Liver (tissue), 9 donors: ENCODE measurements around the gene KLK10. TPM values are rescaled to one million over a fixed set of nuclear protein-coding genes. Genes with fewer than 3 reads are reported as not detected.

Experiments
- DNase-seq: peaks from one replicate; pipeline ENCODE4 v3.0.0-alpha.2; 2017; ENCODE audit warnings: low spot score
- H3K27ac ChIP-seq, 2 donors: one replicate each; pipeline ENCODE4 v1.7.0; 2013; ENCODE audit warnings: inconsistent platforms in 2 of 2, low read length in 2 of 2, control low read depth in 1 of 2, low read depth in 1 of 2, mild to moderate bottlenecking in 1 of 2
- H3K27me3 ChIP-seq, 4 donors: one replicate each; pipeline versions ENCODE4 v1.6.1 to v1.7.0; 2013; ENCODE audit warnings: low read length in 3 of 4, inconsistent platforms in 1 of 4, mild to moderate bottlenecking in 1 of 4, moderate library complexity in 1 of 4; ENCODE audit not compliant: control insufficient read depth in 4 of 4, insufficient read depth in 4 of 4
- H3K36me3 ChIP-seq, 4 donors: one replicate each; pipeline versions ENCODE4 v1.6.1 to v1.7.0; 2013; ENCODE audit warnings: low read length in 3 of 4, mild to moderate bottlenecking in 3 of 4, low read depth in 1 of 4, moderate library complexity in 1 of 4; ENCODE audit not compliant: control insufficient read depth in 4 of 4, insufficient read depth in 3 of 4
- H3K4me1 ChIP-seq, 4 donors: one replicate each; pipeline versions ENCODE4 v1.6.1 to v1.7.0; 2013; ENCODE audit warnings: low read length in 3 of 4, mild to moderate bottlenecking in 3 of 4, moderate library complexity in 1 of 4; ENCODE audit not compliant: control insufficient read depth in 4 of 4, insufficient read depth in 4 of 4
- H3K4me3 ChIP-seq, 3 donors: one replicate each; pipeline versions ENCODE4 v1.6.1 to v1.7.0; 2013; ENCODE audit warnings: low read length in 3 of 3, control low read depth in 1 of 3, low read depth in 1 of 3, mild to moderate bottlenecking in 1 of 3
- H3K9ac ChIP-seq, 2 donors: one replicate each; pipeline ENCODE4 v1.7.0; 2013; ENCODE audit warnings: low read length in 2 of 2, mild to moderate bottlenecking in 2 of 2, moderate library complexity in 2 of 2, control low read depth in 1 of 2, low read depth in 1 of 2
- H3K9me3 ChIP-seq, 4 donors: one replicate each; pipeline versions ENCODE4 v1.6.1 to v1.7.0; 2013; ENCODE audit warnings: low read length in 3 of 4; ENCODE audit not compliant: control insufficient read depth in 4 of 4
- EGR1 ChIP-seq, 2 donors: IDR thresholded peaks; 2 replicates each; pipeline ENCODE4 v1.6.1; 2016 to 2018; ENCODE audit warnings: antibody characterized with exemption in 2 of 2, low read depth in 2 of 2
- FOXA1 ChIP-seq: IDR thresholded peaks from 2 replicates; pipeline ENCODE4 v1.6.1; 2016; ENCODE audit warnings: antibody characterized with exemption
- FOXA2 ChIP-seq: IDR thresholded peaks from 2 replicates; pipeline ENCODE4 v1.6.1; 2016; ENCODE audit warnings: antibody characterized with exemption
- GABPA ChIP-seq, 2 donors: IDR thresholded peaks in 1 of 2; conservative IDR thresholded peaks in 1 of 2; 2 replicates each; pipeline ENCODE4 v1.6.1; 2016; ENCODE audit warnings: antibody characterized with exemption in 2 of 2, mild to moderate bottlenecking in 1 of 2, moderate library complexity in 1 of 2
- HNF4A ChIP-seq, 2 donors: conservative IDR thresholded peaks; 2 replicates each; pipeline ENCODE4 v1.6.1; 2016; ENCODE audit warnings: antibody characterized with exemption in 2 of 2, mild to moderate bottlenecking in 2 of 2
- HNF4G ChIP-seq: IDR thresholded peaks from 2 replicates; pipeline ENCODE4 v1.6.1; 2016; ENCODE audit warnings: antibody characterized with exemption
- JUND ChIP-seq, 2 donors: IDR thresholded peaks; 2 replicates each; pipeline ENCODE4 v1.6.1; 2016; ENCODE audit warnings: antibody characterized with exemption in 2 of 2
- NR2F2 ChIP-seq: IDR thresholded peaks from 2 replicates; pipeline ENCODE4 v1.6.1; 2016; ENCODE audit warnings: antibody characterized with exemption
- RAD21 ChIP-seq, 2 donors: IDR thresholded peaks; 2 replicates each; pipeline ENCODE4 v1.6.1; 2016; ENCODE audit warnings: antibody characterized with exemption in 2 of 2, mild to moderate bottlenecking in 2 of 2
- RXRA ChIP-seq, 2 donors: IDR thresholded peaks; 2 replicates each; pipeline ENCODE4 v1.6.1; 2017 to 2018; ENCODE audit warnings: antibody characterized with exemption in 2 of 2, mild to moderate bottlenecking in 1 of 2
- SP1 ChIP-seq: IDR thresholded peaks from 2 replicates; pipeline ENCODE4 v1.6.1; 2018; ENCODE audit warnings: antibody characterized with exemption, mild to moderate bottlenecking
- TAF1 ChIP-seq: conservative IDR thresholded peaks from 2 replicates; pipeline ENCODE4 v1.6.1; 2016; ENCODE audit warnings: antibody characterized with exemption, mild to moderate bottlenecking
- YY1 ChIP-seq: IDR thresholded peaks from 2 replicates; pipeline ENCODE4 v1.6.1; 2016; ENCODE audit warnings: antibody characterized with exemption, mild to moderate bottlenecking
- WGBS: extraction: QIAGEN DNeasy Blood & Tissue Kit; methylation state at CpG from one replicate; pipeline ENCODE4 v1.1.7; 2013; 5-methylcytosine and 5-hydroxymethylcytosine counted together
- polyA plus RNA-seq, 2 donors: library from polyadenylated mRNA; stranded (reverse) in 1 of 2; unstranded in 1 of 2; fragments of 200-250 nt in 1 of 2; fragments of >200 nt in 1 of 2; fragmentation: Nextera tagmentation in 1 of 2; extraction: Ambion mirVana in 1 of 2; gene quantifications; one replicate each; pipeline versions ENCODE4 v1.2.1 to v1.2.3, GENCODE V29; 2013 to 2015
- total RNA-seq, 2 donors: library from RNA; depleted of rRNA; stranded (reverse); fragments of >200 nt; gene quantifications; one replicate each; pipeline ENCODE4 v1.2.3, GENCODE V29; 2014
- TF ChIP-seq, protein P1 (sequence below): IDR thresholded peaks from 2 replicates; pipeline ENCODE4 v1.6.1; 2016; ENCODE audit warnings: antibody characterized with exemption, mild to moderate bottlenecking
- TF ChIP-seq, protein P2 (sequence below): IDR thresholded peaks from 2 replicates; pipeline ENCODE4 v1.6.1; 2016; ENCODE audit warnings: antibody characterized with exemption
- TF ChIP-seq, protein P3 (sequence below): IDR thresholded peaks from 2 replicates; pipeline ENCODE4 v1.6.1; 2016; ENCODE audit warnings: antibody characterized with exemption
- TF ChIP-seq, protein P4 (sequence below): IDR thresholded peaks from 2 replicates; pipeline ENCODE4 v1.6.1; 2016; ENCODE audit warnings: antibody characterized with exemption
- donor health status: healthy.
- donor health status: healthy.
- donor health status: healthy.
- donor health status: healthy.
- donor health status: healthy.

KLK10 gene
- total and polyA plus RNA-seq, 4 donors: 0.06 TPM; not detected in 3

GRCh38 chr19:50983625-50984292, 35.8 kb downstream of the KLK10 start, which contains the start of gene KLK7:
KLK7 (minus strand) TSS chr19:50983917; CDS start chr19:50982399, 1,518 bp downstream.
- H3K27me3 ChIP-seq: peaks cover 0 to 17% (median 4%) of the 10 kb centered on the region in 4 donors

GRCh38 chr19:50982186-50982585, 37.3 kb downstream of the KLK10 start:
- Histone ChIP-seq H3K36me3 (no peaks in the 10 kb centered on the region), H3K4me3 (no peak overlapping the region), H3K27ac (no peak overlapping the region), H3K9me3 (no peaks in the 10 kb centered on the region), H3K4me1 (no peaks in the 10 kb centered on the region), H3K9ac (no peak overlapping the region), H3K27me3 (peaks cover 0 to 8% (median 5%) of the 10 kb centered on the region in 4 donors)
- TF ChIP-seq JUND (IDR thresholded peaks at IDR 0.05) (no peak), RAD21 (IDR thresholded peaks at IDR 0.05) (no peak), HNF4G (no peak), NR2F2 (no peak), SP1 (no peak), RXRA (IDR thresholded peaks at IDR 0.05) (no peak), FOXA1 (no peak), FOXA2 (no peak), TAF1 (no peak), EGR1 (IDR thresholded peaks at IDR 0.05; ENCODE audit: low read depth in 2 of 2) (no peak), YY1 (no peak), HNF4A (conservative IDR thresholded peaks at IDR 0.05) (no peak)
- TF ChIP-seq, protein P1, sequence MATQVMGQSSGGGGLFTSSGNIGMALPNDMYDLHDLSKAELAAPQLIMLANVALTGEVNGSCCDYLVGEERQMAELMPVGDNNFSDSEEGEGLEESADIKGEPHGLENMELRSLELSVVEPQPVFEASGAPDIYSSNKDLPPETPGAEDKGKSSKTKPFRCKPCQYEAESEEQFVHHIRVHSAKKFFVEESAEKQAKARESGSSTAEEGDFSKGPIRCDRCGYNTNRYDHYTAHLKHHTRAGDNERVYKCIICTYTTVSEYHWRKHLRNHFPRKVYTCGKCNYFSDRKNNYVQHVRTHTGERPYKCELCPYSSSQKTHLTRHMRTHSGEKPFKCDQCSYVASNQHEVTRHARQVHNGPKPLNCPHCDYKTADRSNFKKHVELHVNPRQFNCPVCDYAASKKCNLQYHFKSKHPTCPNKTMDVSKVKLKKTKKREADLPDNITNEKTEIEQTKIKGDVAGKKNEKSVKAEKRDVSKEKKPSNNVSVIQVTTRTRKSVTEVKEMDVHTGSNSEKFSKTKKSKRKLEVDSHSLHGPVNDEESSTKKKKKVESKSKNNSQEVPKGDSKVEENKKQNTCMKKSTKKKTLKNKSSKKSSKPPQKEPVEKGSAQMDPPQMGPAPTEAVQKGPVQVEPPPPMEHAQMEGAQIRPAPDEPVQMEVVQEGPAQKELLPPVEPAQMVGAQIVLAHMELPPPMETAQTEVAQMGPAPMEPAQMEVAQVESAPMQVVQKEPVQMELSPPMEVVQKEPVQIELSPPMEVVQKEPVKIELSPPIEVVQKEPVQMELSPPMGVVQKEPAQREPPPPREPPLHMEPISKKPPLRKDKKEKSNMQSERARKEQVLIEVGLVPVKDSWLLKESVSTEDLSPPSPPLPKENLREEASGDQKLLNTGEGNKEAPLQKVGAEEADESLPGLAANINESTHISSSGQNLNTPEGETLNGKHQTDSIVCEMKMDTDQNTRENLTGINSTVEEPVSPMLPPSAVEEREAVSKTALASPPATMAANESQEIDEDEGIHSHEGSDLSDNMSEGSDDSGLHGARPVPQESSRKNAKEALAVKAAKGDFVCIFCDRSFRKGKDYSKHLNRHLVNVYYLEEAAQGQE: no peak
- TF ChIP-seq, protein P2, sequence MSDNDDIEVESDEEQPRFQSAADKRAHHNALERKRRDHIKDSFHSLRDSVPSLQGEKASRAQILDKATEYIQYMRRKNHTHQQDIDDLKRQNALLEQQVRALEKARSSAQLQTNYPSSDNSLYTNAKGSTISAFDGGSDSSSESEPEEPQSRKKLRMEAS: no peak
- TF ChIP-seq, protein P3, sequence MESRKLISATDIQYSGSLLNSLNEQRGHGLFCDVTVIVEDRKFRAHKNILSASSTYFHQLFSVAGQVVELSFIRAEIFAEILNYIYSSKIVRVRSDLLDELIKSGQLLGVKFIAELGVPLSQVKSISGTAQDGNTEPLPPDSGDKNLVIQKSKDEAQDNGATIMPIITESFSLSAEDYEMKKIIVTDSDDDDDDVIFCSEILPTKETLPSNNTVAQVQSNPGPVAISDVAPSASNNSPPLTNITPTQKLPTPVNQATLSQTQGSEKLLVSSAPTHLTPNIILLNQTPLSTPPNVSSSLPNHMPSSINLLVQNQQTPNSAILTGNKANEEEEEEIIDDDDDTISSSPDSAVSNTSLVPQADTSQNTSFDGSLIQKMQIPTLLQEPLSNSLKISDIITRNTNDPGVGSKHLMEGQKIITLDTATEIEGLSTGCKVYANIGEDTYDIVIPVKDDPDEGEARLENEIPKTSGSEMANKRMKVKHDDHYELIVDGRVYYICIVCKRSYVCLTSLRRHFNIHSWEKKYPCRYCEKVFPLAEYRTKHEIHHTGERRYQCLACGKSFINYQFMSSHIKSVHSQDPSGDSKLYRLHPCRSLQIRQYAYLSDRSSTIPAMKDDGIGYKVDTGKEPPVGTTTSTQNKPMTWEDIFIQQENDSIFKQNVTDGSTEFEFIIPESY: no peak
- TF ChIP-seq, protein P4, sequence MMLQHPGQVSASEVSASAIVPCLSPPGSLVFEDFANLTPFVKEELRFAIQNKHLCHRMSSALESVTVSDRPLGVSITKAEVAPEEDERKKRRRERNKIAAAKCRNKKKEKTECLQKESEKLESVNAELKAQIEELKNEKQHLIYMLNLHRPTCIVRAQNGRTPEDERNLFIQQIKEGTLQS: no peak
- 81% methylated on average over 4 of the region's 4 CpGs for WGBS
- DNase-seq: no peak

More at GRCh38 chr19:50983625-50984292, 35.8 kb downstream of the KLK10 start, which contains the start of gene KLK7:
- Histone ChIP-seq H3K36me3 (no peaks in the 10 kb centered on the region), H3K9me3 (no peaks in the 10 kb centered on the region), H3K9ac (no peak within 1 kb of the TSS), H3K27ac (no peak within 1 kb of the TSS), H3K4me1 (no peaks in the 10 kb centered on the region), H3K4me3 (no peak within 1 kb of the TSS)
- no peak for TF ChIP-seq TAF1
- no peak for TF ChIP-seq YY1
- no peak for TF ChIP-seq GABPA (IDR thresholded peaks at IDR 0.05 in 1 of 2, conservative IDR thresholded peaks at IDR 0.05 in 1 of 2)
- no peak for TF ChIP-seq SP1
- no peak for TF ChIP-seq NR2F2
- no peak for TF ChIP-seq RAD21 (IDR thresholded peaks at IDR 0.05)
- no peak for TF ChIP-seq JUND (IDR thresholded peaks at IDR 0.05)
- TF ChIP-seq, protein P1: no peak
- TF ChIP-seq, protein P3: no peak
- DNase-seq: no peak
- 20% methylated on average over 28 of the region's 28 CpGs for WGBS
